NCI-H2196 treated with DMSO at 0.1 percent for 48 hours (cell line): ENCODE data around the gene TRIM56.
A peak's percentile ranks its signal among the peaks of the same experiment; 100 is the strongest.
"Not testable (repeated sequence)": the region's sequence is repeated elsewhere in the genome, so short reads cannot be mapped to it uniquely, and the experiment has no call there.

Experiments
- DNase-seq: peaks from one replicate; lab custom pipeline; 2025; ENCODE audit not compliant: unreplicated experiment; lab: John Stamatoyannopoulos, UW

TRIM56 gene, protein sequence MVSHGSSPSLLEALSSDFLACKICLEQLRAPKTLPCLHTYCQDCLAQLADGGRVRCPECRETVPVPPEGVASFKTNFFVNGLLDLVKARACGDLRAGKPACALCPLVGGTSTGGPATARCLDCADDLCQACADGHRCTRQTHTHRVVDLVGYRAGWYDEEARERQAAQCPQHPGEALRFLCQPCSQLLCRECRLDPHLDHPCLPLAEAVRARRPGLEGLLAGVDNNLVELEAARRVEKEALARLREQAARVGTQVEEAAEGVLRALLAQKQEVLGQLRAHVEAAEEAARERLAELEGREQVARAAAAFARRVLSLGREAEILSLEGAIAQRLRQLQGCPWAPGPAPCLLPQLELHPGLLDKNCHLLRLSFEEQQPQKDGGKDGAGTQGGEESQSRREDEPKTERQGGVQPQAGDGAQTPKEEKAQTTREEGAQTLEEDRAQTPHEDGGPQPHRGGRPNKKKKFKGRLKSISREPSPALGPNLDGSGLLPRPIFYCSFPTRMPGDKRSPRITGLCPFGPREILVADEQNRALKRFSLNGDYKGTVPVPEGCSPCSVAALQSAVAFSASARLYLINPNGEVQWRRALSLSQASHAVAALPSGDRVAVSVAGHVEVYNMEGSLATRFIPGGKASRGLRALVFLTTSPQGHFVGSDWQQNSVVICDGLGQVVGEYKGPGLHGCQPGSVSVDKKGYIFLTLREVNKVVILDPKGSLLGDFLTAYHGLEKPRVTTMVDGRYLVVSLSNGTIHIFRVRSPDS

DNA sequence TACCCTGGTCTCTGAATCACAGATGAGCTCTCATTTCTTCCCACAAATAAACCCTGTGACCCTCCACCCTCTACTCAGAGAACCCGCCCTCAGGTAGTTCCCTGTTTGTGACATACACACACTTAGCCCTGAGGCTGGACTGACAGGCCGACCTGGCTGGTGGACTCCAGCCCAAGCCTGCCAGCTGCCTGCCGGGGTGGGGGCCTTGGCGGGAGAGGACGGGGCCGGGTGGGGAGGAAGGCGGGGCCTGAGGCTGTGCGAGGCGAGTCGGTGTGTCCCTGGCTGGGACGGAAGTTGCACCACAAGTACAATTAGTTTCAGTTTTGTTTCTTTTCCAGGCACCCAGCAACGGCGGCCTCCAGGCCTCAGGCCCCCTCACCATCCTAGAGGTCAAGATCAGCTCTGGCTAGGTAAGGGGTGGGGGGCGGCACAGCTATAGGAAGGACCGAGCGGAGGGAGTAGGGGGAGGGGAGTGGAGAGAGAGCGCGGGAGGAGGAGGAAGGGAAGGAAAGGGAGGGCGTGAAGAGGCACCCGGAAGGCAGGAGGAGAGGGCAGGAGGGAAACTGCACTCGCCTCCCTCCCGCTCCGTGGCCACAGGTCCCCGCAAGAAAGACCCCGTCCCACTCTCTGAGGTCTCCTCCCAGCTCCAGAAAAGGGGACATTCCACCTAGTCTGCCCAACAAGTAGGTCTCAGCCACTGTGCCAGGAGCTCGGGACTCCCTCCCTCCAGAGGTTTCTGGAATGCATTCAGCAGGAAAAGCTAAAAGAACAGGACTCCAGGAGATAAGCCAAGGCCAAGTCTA lies at the start of gene TRIM56:
TSS of gene TRIM56 (plus strand) at position 320 of the 803 bp plus-strand sequence. CDS start 1,832 bp downstream, outside the sequence.
- peak; percentile 88 for DNase-seq

DNA sequence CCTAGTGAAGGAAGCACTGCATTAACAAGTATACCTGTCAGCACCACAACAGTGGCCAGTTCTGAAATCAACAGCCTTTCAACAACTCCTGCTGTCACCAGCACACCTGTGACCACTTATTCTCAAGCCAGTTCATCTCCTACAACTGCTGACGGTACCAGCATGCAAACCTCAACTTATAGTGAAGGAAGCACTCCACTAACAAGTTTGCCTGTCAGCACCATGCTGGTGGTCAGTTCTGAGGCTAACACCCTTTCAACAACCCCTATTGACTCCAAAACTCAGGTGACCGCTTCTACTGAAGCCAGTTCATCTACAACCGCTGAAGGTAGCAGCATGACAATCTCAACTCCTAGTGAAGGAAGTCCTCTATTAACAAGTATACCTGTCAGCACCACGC lies 49.3 kb upstream of the TRIM56 start:
- DNase-seq = no peak

DNA sequence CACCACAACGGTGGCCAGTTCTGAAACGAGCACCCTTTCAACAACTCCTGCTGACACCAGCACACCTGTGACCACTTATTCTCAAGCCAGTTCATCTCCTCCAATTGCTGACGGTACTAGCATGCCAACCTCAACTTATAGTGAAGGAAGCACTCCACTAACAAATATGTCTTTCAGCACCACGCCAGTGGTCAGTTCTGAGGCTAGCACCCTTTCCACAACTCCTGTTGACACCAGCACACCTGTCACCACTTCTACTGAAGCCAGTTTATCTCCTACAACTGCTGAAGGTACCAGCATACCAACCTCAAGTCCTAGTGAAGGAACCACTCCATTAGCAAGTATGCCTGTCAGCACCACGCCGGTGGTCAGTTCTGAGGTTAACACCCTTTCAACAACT lies 44.0 kb upstream of the TRIM56 start:
- not testable (repeated sequence) for DNase-seq

DNA sequence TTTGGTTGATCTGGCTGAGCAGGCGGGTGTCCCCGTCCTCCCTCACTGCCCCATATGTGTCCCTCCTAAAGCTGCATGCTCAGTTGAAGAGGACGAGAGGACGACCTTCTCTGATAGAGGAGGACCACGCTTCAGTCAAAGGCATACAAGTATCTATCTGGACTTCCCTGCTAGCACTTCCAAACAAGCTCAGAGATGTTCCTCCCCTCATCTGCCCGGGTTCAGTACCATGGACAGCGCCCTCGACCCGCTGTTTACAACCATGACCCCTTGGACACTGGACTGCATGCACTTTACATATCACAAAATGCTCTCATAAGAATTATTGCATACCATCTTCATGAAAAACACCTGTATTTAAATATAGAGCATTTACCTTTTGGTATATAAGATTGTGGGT lies 26.9 kb upstream of the TRIM56 start:
- no peak for DNase-seq

DNA sequence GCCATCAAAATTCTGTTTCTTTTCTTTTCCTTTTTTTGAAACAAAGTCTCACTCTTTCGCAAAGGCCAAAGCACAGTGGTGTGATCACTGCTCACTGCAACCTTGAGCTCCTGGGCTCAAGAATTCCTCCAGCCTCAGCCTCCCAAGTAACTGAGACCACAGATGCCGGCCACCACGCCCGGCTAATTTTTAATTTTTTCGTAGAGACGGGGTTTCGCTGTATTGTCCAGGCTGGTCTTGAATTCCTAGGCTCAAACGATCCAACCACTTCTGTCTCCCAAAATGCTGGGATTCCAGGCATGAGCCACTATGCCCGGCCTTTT lies 25.7 kb upstream of the TRIM56 start:
- no peak for DNase-seq

DNA sequence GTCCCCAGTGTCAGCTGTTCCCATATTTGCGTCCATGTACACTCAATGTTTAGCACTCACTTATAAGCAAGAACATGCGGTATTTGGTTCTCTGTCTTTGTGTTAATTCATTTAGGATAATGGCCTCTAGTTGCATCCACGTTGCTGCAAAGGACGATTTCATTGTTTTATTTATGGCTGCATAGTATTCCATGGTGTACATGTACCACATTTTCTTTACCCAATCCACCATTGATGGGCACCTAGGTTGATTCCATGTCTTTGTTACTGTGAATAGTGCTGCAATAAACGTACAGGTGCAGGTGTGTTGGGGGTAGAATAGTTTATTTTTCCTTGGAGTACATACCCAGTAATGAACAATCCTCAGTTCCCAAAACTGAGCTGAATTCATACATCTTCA lies 24.3 kb upstream of the TRIM56 start:
- no peak for DNase-seq

DNA sequence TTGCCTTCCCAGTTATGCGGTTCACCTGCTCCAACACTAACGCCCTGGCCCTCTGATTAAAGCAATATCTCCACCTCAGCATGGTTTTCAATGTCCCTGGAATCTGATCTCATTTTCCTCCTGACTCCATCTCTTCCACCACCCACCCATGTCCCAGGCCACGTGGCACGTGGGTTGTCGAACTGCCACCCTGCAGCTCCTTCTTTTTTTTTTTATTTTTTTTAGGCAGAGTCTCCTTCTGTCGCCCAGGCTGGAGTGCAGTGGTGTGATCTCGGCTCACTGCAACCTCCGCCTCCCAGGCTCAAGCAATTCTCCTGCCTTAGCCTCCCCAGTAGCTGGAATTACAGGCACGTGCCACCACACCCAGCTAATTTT lies 21.1 kb upstream of the TRIM56 start:
- not testable (repeated sequence) for DNase-seq

DNA sequence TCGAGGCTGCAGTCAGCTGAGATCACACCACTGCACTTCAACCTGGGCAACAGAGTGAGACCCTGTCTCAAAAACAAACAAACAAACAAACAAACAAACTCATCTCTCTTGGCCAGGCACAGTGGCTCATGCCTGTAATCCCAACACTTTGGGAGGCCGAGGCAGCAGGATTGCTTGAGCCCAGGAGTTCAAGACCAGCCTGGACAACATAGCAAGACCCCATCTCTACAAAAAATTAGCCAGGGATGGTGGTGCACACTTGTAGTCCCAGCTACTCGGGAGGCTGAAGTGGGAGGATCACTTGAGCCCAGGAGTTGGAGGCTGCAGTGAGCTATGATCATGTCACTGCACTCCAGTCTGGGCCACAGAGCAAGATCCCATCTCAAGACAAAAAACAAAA lies 20.1 kb upstream of the TRIM56 start:
- DNase-seq = not testable (repeated sequence)

DNA sequence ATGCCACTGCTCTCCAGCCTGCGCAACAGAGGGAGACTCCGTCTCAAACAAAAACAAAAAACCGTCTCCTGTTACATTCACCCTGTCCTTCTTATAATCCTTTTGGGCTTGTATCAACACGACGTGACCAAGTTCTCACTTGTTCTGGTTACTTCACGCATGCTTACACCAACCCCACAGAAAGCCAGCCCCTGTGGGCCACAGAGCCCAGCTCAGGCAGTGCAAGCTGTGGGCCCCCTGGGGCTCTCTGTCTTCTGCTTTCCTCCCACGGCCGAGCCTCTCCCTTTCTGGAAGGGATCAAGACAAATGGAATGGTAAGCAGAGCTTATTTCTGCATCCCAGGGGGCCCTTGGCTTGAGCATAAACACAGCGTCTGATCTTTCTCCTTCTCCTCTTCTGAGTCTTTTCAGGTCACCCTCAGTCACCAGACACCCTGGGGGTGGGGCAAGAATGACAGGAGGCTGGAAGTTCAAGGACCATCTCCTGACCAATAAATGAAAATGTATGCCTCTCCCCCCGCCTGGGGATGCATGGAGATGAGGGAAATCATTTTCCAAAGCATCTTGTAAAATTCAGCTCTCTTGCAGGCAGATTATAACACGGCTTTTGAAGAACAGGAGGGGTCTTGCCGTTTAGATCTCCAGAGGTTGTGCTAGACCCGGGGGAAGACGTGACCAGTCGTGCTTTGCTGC lies 19.0 kb upstream of the TRIM56 start:
- no peak for DNase-seq

DNA sequence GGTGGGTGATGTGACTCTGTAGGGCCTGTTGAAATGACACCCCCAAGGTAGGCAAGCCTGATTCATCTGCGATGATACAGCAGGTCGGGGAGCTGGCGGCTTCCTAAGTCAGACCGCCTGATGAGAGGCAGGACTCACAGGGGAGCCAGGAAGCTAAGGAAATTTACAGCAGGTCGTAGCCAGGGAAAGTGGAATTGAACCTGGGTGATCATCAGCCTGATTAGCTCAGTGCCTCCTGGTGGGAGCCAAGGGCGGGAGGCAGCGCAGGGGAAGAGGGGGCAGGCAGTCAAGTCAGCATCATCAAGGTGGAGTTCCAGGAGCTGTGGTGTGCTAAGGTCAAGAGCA lies 18.5 kb upstream of the TRIM56 start:
- no peak for DNase-seq

DNA sequence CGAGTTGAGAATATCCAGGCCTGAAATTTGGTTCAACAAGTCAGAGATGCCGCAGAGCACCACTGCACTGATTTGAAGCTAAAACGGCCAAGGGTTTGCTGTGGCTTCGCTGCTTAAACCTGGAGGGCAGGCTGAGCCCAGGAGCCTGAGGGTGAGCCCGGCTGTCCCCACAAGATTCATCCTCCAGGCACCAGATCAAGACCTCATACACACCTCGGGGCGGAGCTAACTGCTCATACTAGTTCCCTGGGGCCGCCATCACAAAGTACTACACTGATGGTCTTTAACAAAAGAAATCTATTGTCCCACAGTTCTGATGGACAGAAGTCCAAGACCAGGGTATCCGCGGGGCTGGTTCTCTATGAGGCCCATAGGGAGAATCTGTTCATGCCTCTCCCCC lies 16.9 kb upstream of the TRIM56 start:
- no peak for DNase-seq

DNA sequence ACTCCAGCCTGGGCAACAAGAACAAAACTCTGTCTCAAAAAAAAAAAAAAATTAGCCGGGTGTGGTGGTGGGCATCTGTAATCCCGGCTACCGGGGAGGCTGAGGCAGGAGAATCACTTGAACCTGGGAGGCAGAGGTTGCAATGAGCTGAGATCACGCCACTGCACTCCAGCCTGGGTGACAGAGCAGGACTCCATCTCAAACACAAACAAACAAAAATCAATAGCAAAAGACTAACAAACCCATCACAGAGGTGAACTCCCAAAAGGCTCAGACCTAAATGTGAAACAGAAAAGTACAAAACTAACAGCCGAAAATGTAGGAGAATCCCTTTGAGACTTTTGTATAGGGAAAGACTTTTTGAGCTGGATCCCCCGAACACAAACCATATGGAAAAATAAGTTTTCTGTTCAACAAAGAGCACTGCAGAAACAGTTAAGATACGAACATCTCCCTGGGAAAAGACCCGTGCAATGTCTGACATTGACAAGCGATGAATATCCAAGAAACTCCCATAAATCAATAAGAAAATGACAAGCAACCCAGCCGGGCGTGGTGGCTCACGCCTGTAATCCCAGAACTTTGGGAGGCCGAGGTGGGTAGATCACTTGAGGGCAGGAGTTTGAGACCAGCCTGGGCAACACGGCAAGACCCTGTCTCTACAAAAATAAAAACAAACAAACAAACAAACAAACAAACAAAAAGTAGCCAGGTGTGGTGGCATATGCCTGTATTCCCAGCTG lies 13.7 kb upstream of the TRIM56 start:
- not testable (repeated sequence) for DNase-seq

DNA sequence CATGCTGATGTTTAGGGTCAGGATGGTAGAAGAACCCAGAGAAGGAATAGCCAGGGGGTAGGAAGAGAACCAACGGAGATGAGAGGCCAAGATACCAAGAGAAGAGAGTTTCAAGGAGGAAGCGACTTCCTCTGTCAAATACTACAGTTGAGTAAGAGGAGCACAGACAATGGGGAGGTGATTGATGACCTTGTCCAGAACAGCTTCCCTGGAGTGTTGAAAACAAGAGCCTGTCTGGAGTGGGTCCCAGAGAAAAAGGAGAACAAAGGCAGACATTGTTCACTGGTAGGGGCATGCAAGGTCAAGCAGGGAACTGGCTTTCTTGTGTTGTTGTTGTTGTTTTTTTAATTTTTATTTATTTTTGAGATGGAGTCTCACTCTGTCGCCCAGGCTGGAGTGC lies 9.6 kb upstream of the TRIM56 start:
- no peak for DNase-seq

DNA sequence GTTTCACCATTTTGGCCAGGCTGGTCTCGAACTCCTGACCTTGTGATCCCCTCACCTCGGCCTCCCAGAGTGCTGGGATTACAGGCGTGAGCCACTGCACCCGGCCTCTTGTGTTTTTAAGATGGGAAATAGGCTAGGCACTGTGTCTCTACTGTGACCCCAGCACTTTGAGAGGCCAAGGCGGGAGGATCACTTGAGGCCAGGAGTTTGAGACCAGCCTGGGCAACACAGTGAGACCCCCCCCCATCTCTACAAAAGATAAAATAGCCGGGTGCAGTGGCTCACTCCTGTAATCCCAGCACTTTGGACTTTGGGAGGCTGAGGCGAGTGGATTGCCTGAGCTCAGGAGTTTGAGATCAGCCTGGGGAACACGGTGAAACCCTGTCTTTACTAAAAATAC lies 9.1 kb upstream of the TRIM56 start:
- DNase-seq = not testable (repeated sequence)

DNA sequence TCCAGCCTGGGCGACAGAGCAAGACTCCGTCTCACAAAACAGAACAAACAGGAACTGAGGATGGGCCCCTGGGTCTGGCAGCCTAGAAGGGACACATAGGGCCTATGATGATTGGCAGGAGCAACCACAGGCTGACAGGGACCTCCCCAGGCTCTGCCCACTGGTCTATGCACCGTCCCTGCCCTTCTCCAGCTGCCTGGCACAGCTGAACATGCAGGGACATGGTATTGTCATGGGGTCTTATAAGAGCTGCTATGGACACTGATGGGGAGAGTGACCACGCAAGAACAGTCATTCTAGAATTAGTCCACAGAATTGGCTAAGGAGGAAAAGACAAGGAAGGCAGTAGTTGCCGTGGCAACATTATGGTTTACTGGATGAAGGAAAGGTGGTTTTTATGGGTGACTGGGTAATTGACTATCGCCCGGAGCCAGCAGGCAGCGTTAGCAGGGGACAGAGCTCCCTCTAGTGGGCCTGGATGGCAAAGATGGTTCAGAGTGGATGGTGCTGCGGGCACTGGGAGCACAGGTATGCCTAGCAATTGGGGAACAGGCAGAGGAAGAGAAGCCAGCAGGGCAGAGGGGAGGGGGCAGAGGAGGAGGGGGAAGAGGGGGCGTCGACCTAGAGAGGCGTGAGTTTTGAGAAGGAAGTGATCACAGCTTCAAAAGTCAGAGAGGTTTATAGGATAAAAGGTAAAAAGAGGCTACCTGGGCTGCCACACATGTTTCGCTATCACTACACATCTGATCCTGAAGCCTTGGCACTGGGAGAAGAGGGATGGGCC lies 7.8 kb upstream of the TRIM56 start:
- peak; percentile 84 for DNase-seq

DNA sequence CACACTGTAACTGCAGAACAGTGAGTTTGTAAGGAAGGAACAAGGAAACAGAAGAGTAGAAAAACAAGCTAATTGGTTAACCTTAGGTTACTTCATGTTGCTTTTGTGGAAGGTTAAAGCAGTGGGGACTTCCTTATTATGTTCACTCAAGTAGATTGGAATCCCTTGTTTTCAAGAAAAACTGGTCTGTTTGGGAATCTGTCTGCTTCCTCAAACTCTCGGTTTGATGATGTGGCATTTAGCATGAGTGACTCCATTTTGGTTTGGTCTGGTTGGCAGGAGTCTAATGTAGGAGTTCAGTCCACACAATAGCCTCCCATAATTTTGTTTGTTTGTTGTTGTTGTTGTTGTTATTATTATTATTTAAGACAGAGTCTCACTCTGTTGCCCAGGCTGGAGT lies 3.8 kb upstream of the TRIM56 start:
- no peak for DNase-seq

DNA sequence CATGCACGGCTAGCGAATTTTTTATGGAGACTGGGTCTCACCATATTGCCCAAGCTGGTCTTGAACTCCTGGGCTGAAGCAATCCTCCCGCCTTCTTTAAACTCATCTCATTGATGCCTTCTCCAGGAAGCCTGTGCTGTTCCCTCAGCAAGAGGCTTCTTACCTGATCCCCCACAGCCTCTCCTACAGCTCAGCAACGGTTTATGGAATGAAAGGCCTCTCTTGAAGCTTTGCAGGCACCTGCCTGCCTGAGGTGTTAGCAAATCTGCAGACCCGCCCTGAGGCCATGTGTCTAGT lies 468 bp upstream of the TRIM56 start:
- no peak for DNase-seq

DNA sequence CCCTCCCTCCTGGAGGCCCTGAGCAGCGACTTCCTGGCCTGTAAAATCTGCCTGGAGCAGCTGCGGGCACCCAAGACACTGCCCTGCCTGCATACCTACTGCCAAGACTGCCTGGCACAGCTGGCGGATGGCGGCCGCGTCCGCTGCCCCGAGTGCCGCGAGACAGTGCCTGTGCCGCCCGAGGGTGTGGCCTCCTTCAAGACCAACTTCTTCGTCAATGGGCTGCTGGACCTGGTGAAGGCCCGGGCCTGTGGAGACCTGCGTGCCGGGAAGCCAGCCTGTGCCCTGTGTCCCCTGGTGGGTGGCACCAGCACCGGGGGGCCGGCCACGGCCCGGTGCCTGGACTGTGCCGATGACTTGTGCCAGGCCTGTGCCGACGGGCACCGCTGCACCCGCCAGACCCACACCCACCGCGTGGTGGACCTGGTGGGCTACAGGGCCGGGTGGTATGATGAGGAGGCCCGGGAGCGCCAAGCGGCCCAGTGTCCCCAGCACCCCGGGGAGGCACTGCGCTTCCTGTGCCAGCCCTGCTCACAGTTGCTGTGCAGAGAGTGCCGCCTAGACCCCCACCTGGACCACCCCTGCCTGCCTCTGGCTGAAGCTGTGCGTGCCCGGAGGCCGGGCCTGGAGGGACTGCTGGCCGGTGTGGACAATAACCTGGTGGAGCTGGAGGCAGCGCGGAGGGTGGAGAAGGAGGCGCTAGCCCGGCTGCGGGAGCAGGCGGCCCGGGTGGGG lies 2.2 kb downstream of the TRIM56 start:
- no peak for DNase-seq

DNA sequence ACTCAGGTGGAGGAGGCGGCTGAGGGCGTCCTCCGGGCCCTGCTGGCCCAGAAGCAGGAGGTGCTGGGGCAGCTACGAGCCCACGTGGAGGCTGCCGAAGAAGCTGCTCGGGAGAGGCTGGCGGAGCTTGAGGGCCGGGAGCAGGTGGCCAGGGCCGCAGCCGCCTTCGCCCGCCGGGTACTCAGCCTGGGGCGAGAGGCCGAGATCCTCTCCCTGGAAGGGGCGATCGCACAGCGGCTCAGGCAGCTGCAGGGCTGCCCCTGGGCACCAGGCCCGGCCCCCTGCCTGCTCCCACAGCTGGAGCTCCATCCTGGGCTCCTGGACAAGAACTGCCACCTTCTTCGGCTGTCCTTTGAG lies 2.8 kb downstream of the TRIM56 start:
- DNase-seq = no peak
